HepG2 (cell line): Measurements from ENCODE around the gene CCDC183. TPM values are rescaled to one million over a fixed set of nuclear protein-coding genes. Genes with fewer than 3 reads are reported as not detected.

ENCODE experiments used
- AGO2 ChIP-seq: fragments of 200-400 bp; formaldehyde crosslinking; optimal IDR thresholded peaks from 2 replicates; pipeline ENCODE3; 2017; ENCODE audit warnings: mild to moderate bottlenecking, low read depth, low read length, moderate library complexity
- GATAD1 ChIP-seq: IDR thresholded peaks from 2 replicates; pipeline ENCODE4 v1.6.1; 2016; ENCODE audit warnings: missing genetic modification reagents, missing compliant biosample characterization
- HINFP ChIP-seq: sonication (generic); formaldehyde crosslinking; IDR thresholded peaks from 2 replicates; pipeline ENCODE4 v1.4.0; 2020; ENCODE audit warnings: low read depth, mild to moderate bottlenecking, missing genetic modification reagents
- HOXA5 ChIP-seq: sonication (generic); formaldehyde crosslinking; IDR thresholded peaks from 2 replicates; pipeline ENCODE4 v1.4.0; 2020; ENCODE audit warnings: missing genetic modification reagents
- MAZ ChIP-seq, 2 experiments: sonication (generic) in 1 of 2; formaldehyde crosslinking in 1 of 2; IDR thresholded peaks; 2 replicates each; pipeline versions ENCODE4 v1.5.0 to v1.6.1; 2012 to 2020; ENCODE audit warnings: low read depth in 2 of 2, mild to moderate bottlenecking in 2 of 2, borderline replicate concordance in 1 of 2, improper control_type of control experiment in 1 of 2, low read length in 1 of 2, missing genetic modification reagents in 1 of 2, moderate library complexity in 1 of 2
- NFIC ChIP-seq: IDR thresholded peaks from 2 replicates; pipeline ENCODE4 v1.6.1; 2012; ENCODE audit warnings: mild to moderate bottlenecking, low read length, inconsistent platforms
- SP2 ChIP-seq: sonication (generic); formaldehyde crosslinking; IDR thresholded peaks from 2 replicates; pipeline ENCODE4 v1.5.1; 2020; ENCODE audit warnings: mild to moderate bottlenecking, missing genetic modification reagents
- TMF1 ChIP-seq: sonication (generic); formaldehyde crosslinking; IDR thresholded peaks from 2 replicates; pipeline ENCODE4 v1.8.1; 2022; ENCODE audit warnings: low read depth, missing genetic modification reagents
- ZC3H13 ChIP-seq: sonication (generic); formaldehyde crosslinking; IDR thresholded peaks from 2 replicates; pipeline ENCODE4 v1.8.1; 2023; ENCODE audit warnings: mild to moderate bottlenecking, missing genetic modification reagents, moderate library complexity
- ZFP36 ChIP-seq: fragments of 150-350 bp; IDR thresholded peaks from 2 replicates; pipeline ENCODE4 v1.6.1; 2018; ENCODE audit warnings: borderline replicate concordance, low read length, low read depth; ENCODE audit not compliant: partially characterized antibody
- ZFP90 ChIP-seq: sonication (generic); formaldehyde crosslinking; IDR thresholded peaks from 2 replicates; pipeline ENCODE4 v1.8.0; 2022; ENCODE audit warnings: missing genetic modification reagents, mild to moderate bottlenecking, inconsistent platforms, borderline replicate concordance
- ZNF18 ChIP-seq: sonication (generic); formaldehyde crosslinking; IDR thresholded peaks from 2 replicates; pipeline ENCODE4 v1.8.0; 2022; ENCODE audit warnings: mild to moderate bottlenecking, missing genetic modification reagents; ENCODE audit not compliant: insufficient replicate concordance
- ZNF350 ChIP-seq: sonication (generic); formaldehyde crosslinking; IDR thresholded peaks from 2 replicates; pipeline ENCODE4 v1.4.0; 2020; ENCODE audit warnings: mild to moderate bottlenecking, low read depth, missing genetic modification reagents, borderline replicate concordance
- ZNF577 ChIP-seq: sonication (generic); formaldehyde crosslinking; IDR thresholded peaks from 2 replicates; pipeline ENCODE4 v1.4.0; 2020; ENCODE audit warnings: mild to moderate bottlenecking, low read depth, missing genetic modification reagents, borderline replicate concordance
- ZNF704 ChIP-seq: sonication (generic); formaldehyde crosslinking; IDR thresholded peaks from 2 replicates; pipeline ENCODE4 v1.8.1; 2023; ENCODE audit warnings: mild to moderate bottlenecking, inconsistent platforms, moderate library complexity, missing genetic modification reagents, borderline replicate concordance
- ZNF746 ChIP-seq: sonication (generic); formaldehyde crosslinking; IDR thresholded peaks from 2 replicates; pipeline ENCODE4 v1.8.0; 2022; ENCODE audit warnings: mild to moderate bottlenecking, missing genetic modification reagents
- ZNF782 ChIP-seq: sonication (generic); formaldehyde crosslinking; IDR thresholded peaks from 2 replicates; pipeline ENCODE4 v1.4.0; 2020; ENCODE audit warnings: missing genetic modification reagents, mild to moderate bottlenecking, borderline replicate concordance
- ZNF788 ChIP-seq: sonication (generic); formaldehyde crosslinking; IDR thresholded peaks from 2 replicates; pipeline ENCODE4 v1.5.0; 2020; ENCODE audit warnings: mild to moderate bottlenecking, missing genetic modification reagents, borderline replicate concordance
- ZSCAN12 ChIP-seq: sonication (generic); formaldehyde crosslinking; IDR thresholded peaks from 2 replicates; pipeline ENCODE4 v1.9.0; 2021; ENCODE audit warnings: mild to moderate bottlenecking, missing genetic modification reagents
- ZSCAN20 ChIP-seq: sonication (generic); formaldehyde crosslinking; IDR thresholded peaks from 2 replicates; pipeline ENCODE4 v1.4.0; 2020; ENCODE audit warnings: missing genetic modification reagents, mild to moderate bottlenecking, borderline replicate concordance
- ZXDC ChIP-seq: sonication (generic); formaldehyde crosslinking; IDR thresholded peaks from 2 replicates; pipeline ENCODE4 v1.5.0; 2020; ENCODE audit warnings: mild to moderate bottlenecking, missing genetic modification reagents
- polyA plus RNA-seq, 8 experiments: library from polyadenylated mRNA; depleted of rRNA in 3 of 8; stranded (reverse) in 7 of 8; unstranded in 1 of 8; fragments of >200 nt; fragmentation: Illumina TruSeq in 4 of 8; extraction: Trizol in 4 of 8; gene quantifications; 2 replicates each; pipeline versions ENCODE4 v1.2.1 to v1.2.3, GENCODE V29; 2011 to 2016; ENCODE audit warnings: low read depth in 4 of 8, missing spikeins in 1 of 8, mixed read lengths in 1 of 8; ENCODE audit not compliant: insufficient read depth in 1 of 8
- total RNA-seq, 5 experiments: library from RNA; depleted of rRNA; stranded (reverse); fragments of >200 nt; fragmentation: Illumina TruSeq; extraction: Trizol; gene quantifications; 2 replicates each; pipeline ENCODE4 v1.2.3, GENCODE V29; 2016; ENCODE audit warnings: low read depth in 1 of 5

The CCDC183 gene
- total and polyA plus RNA-seq, 2 of the 13 experiments (the other 11 are each of a cell fraction or from before 2014, with no cell fraction given), result 5.0 to 66.4 TPM

- peak; percentile 56 for TF ChIP-seq ZNF18 (CRISPR knock-in tag)
- TF ChIP-seq ZSCAN20 (CRISPR knock-in tag), result no peak
- no peak; the same call in 1 of the 2 replicates for TF ChIP-seq MAZ (IDR thresholded peaks at IDR 0.05; ENCODE audit: borderline replicate concordance, low read depth, low read length)
- peak; percentile 34 for TF ChIP-seq MAZ (CRISPR knock-in tag; IDR thresholded peaks at IDR 0.05; ENCODE audit: low read depth)
- no peak for TF ChIP-seq ZNF350
- peak; percentile 78 for TF ChIP-seq AGO2
- TF ChIP-seq ZNF746 (CRISPR knock-in tag), result no peak
- no peak for TF ChIP-seq HINFP (CRISPR knock-in tag)
- no peak; the same call in 1 of the 2 replicates for TF ChIP-seq SP2 (CRISPR knock-in tag)
- no peak for TF ChIP-seq NFIC
- no peak for TF ChIP-seq ZXDC
- TF ChIP-seq ZNF704 (CRISPR knock-in tag), result no peak
- no peak for TF ChIP-seq ZSCAN12 (CRISPR knock-in tag)
- no peak for TF ChIP-seq ZNF788 (CRISPR knock-in tag)
- TF ChIP-seq HOXA5 (CRISPR knock-in tag), result no peak
- TF ChIP-seq ZC3H13 (CRISPR knock-in tag), result peak; percentile 15; the same call in 1 of the 2 replicates
- TF ChIP-seq TMF1 (CRISPR knock-in tag), result no peak
- TF ChIP-seq ZFP36, result no peak
- TF ChIP-seq ZNF782 (CRISPR knock-in tag), result no peak
- 0 out of 2 replicates have a peak, but pooled peaks have one; percentile 29 for TF ChIP-seq GATAD1
- TF ChIP-seq ZFP90, result no peak
- no peak for TF ChIP-seq ZNF577 (CRISPR knock-in tag)
These were observed 3.9 kb downstream of the CCDC183 start (continued) for GRCh38 chr9:136799854-136800657.
